H1 (cell line): Measurements from ENCODE around the gene TTC29. TPM values are rescaled to one million over a fixed set of nuclear protein-coding genes. Genes with fewer than 3 reads are reported as not detected.

Experiments
- CTBP2 ChIP-seq: IDR thresholded peaks from 2 replicates; pipeline ENCODE4 v1.7.0; 2011; ENCODE audit warnings: borderline replicate concordance, mild to moderate bottlenecking, moderate library complexity, mixed read lengths, low read length; ENCODE audit not compliant: insufficient read depth, insufficient read length
- polyA plus RNA-seq, 7 experiments: library from polyadenylated mRNA; depleted of rRNA in 3 of 7; stranded (reverse) in 5 of 7; unstranded in 2 of 7; fragments of >200 nt in 5 of 7; fragments of 200-250 nt in 2 of 7; gene quantifications; 1 replicate in 5 of 7; 2 replicates in 1 of 7; 4 replicates in 1 of 7; pipeline versions ENCODE4 v1.2.1 to v1.2.3, GENCODE V29; 2011 to 2013; ENCODE audit warnings: missing spikeins in 2 of 7, mixed read lengths in 2 of 7
- total RNA-seq: library from RNA; stranded (reverse); fragmentation: NEBNext Ultra II Directional; extraction: Animal tissue kit (Norgen Biotek cat#: 25700); gene quantifications from 2 replicates; pipeline ENCODE4 v1.2.1, GENCODE V29; 2021
- TF ChIP-seq, protein P1 (sequence below): fragments of 300-600 bp; sonication (generic); IDR thresholded peaks from 2 replicates; pipeline ENCODE4 v1.7.1; 2012; ENCODE audit warnings: low read length, moderate library complexity, mild to moderate bottlenecking, inconsistent platforms; ENCODE audit not compliant: insufficient replicate concordance
- TF ChIP-seq, protein P2 (sequence below): IDR thresholded peaks from 2 replicates; pipeline ENCODE4 v1.6.1; 2012; ENCODE audit warnings: low read length, inconsistent platforms
- TF ChIP-seq, protein P3 (sequence below), 3 experiments: IDR thresholded peaks; 1 replicate in 2 of 3; 2 replicates in 1 of 3; pipeline versions ENCODE4 v1.5.1 to v1.6.1; 2011; ENCODE audit warnings: low read length in 3 of 3, mild to moderate bottlenecking in 3 of 3, inconsistent platforms in 2 of 3, low read depth in 1 of 3, moderate library complexity in 1 of 3; ENCODE audit not compliant: insufficient read depth in 1 of 3; ENCODE audit errors: control extremely low read depth in 1 of 3

TTC29 gene
- total and polyA plus RNA-seq, 2 of the 8 experiments (the other 6 are each of a cell fraction or from before 2014, with no cell fraction given): 0.28 TPM; not detected in 1

DNA sequence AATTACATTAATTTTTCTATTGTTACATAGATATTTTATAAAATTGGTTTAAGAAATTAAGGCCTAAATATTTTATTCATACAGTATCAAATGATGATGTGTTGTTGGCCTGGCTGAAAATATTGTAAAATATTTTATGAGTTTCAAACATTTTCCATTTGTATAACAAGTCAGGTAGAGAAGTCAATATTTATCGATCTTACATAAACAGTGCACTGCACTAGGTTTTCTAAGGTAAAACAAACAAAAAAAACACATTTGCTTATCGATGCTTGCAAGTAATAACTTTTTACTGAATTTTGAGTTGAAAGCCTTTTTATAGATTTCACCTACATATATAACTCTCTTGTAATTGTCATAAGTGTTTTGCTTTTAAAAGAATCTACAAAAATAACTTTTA is 7.2 kb upstream of the TTC29 start (continued):
- TF ChIP-seq, protein P1, sequence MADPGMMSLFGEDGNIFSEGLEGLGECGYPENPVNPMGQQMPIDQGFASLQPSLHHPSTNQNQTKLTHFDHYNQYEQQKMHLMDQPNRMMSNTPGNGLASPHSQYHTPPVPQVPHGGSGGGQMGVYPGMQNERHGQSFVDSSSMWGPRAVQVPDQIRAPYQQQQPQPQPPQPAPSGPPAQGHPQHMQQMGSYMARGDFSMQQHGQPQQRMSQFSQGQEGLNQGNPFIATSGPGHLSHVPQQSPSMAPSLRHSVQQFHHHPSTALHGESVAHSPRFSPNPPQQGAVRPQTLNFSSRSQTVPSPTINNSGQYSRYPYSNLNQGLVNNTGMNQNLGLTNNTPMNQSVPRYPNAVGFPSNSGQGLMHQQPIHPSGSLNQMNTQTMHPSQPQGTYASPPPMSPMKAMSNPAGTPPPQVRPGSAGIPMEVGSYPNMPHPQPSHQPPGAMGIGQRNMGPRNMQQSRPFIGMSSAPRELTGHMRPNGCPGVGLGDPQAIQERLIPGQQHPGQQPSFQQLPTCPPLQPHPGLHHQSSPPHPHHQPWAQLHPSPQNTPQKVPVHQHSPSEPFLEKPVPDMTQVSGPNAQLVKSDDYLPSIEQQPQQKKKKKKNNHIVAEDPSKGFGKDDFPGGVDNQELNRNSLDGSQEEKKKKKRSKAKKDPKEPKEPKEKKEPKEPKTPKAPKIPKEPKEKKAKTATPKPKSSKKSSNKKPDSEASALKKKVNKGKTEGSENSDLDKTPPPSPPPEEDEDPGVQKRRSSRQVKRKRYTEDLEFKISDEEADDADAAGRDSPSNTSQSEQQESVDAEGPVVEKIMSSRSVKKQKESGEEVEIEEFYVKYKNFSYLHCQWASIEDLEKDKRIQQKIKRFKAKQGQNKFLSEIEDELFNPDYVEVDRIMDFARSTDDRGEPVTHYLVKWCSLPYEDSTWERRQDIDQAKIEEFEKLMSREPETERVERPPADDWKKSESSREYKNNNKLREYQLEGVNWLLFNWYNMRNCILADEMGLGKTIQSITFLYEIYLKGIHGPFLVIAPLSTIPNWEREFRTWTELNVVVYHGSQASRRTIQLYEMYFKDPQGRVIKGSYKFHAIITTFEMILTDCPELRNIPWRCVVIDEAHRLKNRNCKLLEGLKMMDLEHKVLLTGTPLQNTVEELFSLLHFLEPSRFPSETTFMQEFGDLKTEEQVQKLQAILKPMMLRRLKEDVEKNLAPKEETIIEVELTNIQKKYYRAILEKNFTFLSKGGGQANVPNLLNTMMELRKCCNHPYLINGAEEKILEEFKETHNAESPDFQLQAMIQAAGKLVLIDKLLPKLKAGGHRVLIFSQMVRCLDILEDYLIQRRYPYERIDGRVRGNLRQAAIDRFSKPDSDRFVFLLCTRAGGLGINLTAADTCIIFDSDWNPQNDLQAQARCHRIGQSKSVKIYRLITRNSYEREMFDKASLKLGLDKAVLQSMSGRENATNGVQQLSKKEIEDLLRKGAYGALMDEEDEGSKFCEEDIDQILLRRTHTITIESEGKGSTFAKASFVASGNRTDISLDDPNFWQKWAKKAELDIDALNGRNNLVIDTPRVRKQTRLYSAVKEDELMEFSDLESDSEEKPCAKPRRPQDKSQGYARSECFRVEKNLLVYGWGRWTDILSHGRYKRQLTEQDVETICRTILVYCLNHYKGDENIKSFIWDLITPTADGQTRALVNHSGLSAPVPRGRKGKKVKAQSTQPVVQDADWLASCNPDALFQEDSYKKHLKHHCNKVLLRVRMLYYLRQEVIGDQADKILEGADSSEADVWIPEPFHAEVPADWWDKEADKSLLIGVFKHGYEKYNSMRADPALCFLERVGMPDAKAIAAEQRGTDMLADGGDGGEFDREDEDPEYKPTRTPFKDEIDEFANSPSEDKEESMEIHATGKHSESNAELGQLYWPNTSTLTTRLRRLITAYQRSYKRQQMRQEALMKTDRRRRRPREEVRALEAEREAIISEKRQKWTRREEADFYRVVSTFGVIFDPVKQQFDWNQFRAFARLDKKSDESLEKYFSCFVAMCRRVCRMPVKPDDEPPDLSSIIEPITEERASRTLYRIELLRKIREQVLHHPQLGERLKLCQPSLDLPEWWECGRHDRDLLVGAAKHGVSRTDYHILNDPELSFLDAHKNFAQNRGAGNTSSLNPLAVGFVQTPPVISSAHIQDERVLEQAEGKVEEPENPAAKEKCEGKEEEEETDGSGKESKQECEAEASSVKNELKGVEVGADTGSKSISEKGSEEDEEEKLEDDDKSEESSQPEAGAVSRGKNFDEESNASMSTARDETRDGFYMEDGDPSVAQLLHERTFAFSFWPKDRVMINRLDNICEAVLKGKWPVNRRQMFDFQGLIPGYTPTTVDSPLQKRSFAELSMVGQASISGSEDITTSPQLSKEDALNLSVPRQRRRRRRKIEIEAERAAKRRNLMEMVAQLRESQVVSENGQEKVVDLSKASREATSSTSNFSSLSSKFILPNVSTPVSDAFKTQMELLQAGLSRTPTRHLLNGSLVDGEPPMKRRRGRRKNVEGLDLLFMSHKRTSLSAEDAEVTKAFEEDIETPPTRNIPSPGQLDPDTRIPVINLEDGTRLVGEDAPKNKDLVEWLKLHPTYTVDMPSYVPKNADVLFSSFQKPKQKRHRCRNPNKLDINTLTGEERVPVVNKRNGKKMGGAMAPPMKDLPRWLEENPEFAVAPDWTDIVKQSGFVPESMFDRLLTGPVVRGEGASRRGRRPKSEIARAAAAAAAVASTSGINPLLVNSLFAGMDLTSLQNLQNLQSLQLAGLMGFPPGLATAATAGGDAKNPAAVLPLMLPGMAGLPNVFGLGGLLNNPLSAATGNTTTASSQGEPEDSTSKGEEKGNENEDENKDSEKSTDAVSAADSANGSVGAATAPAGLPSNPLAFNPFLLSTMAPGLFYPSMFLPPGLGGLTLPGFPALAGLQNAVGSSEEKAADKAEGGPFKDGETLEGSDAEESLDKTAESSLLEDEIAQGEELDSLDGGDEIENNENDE: no peak
- TF ChIP-seq, protein P2, sequence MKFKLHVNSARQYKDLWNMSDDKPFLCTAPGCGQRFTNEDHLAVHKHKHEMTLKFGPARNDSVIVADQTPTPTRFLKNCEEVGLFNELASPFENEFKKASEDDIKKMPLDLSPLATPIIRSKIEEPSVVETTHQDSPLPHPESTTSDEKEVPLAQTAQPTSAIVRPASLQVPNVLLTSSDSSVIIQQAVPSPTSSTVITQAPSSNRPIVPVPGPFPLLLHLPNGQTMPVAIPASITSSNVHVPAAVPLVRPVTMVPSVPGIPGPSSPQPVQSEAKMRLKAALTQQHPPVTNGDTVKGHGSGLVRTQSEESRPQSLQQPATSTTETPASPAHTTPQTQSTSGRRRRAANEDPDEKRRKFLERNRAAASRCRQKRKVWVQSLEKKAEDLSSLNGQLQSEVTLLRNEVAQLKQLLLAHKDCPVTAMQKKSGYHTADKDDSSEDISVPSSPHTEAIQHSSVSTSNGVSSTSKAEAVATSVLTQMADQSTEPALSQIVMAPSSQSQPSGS: no peak
- no peak for TF ChIP-seq CTBP2
- TF ChIP-seq, protein P3, sequence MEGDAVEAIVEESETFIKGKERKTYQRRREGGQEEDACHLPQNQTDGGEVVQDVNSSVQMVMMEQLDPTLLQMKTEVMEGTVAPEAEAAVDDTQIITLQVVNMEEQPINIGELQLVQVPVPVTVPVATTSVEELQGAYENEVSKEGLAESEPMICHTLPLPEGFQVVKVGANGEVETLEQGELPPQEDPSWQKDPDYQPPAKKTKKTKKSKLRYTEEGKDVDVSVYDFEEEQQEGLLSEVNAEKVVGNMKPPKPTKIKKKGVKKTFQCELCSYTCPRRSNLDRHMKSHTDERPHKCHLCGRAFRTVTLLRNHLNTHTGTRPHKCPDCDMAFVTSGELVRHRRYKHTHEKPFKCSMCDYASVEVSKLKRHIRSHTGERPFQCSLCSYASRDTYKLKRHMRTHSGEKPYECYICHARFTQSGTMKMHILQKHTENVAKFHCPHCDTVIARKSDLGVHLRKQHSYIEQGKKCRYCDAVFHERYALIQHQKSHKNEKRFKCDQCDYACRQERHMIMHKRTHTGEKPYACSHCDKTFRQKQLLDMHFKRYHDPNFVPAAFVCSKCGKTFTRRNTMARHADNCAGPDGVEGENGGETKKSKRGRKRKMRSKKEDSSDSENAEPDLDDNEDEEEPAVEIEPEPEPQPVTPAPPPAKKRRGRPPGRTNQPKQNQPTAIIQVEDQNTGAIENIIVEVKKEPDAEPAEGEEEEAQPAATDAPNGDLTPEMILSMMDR (IDR thresholded peaks at IDR 0.05; ENCODE audit: control extremely low read depth in 1 of 3, insufficient read depth in 1 of 3, low read depth in 1 of 3, low read length in 3 of 3): no peak
